ENCODE measurements around the gene UPB1. TPM values are rescaled to one million over a fixed set of nuclear protein-coding genes. Genes with fewer than 3 reads are reported as not detected.

The UPB1 gene
- total and polyA plus RNA-seq, 12 donors, result 0.32 to 3.7 (median 1.0) TPM

DNA sequence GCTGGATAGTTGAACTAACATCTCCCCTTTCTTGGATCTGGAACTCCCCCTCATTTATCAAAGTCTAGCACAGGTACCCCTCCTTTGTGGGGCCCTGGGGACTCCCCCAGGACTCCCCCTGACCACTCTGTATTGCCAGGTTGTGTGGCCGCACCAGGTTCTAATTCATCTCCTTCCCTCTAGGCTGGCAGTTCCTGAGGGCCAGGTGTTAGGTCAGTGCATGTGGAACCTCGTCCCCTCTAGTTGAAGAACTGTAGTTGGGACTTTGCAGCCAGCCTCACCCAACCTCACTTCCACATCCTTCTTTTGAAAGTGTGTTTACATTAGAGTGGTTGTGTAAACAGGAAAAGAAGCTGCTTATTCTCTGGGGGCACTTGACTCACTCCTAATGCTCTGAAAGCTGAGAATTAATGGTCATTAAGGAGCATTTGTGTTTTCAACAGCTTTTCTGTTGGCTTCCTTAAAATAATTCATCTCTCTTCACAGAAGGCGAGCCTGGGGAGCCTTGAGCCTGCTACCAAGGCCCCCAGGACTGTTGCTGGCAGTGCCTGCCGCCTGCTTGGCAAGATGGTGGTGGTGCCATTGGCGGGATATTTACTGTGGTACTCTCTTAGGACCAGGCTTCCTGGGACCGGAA is 11.8 kb downstream of the UPB1 start:
- intact Hi-C loops (cut with DNase I), result loop anchor here in 1 of 10 donors (10.0 kb wide), 1 partner anchor 72 kb away; no protein-coding TSS in a partner anchor
- peak overlapping the region in 2 of 10 donors; percentile 27 to 77 for H3K27ac ChIP-seq
- ATAC-seq, result no peak
- no peaks in the 10 kb centered on the region for H3K27me3 ChIP-seq
- no peaks in the 10 kb centered on the region for H3K36me3 ChIP-seq
- no peak overlapping the region for H3K4me3 ChIP-seq
- H3K9me3 ChIP-seq, result no peaks in the 10 kb centered on the region
- 67 to 80% methylated on average over 6 of the region's 6 CpGs for WGBS, 2 donors
- no peak for TF ChIP-seq CTCF (IDR thresholded peaks at IDR 0.05)
- DNase-seq, result no peak
- H3K4me1 ChIP-seq, result peaks cover 9 to 68% (median 28%) of the 10 kb centered on the region in 9 donors

DNA sequence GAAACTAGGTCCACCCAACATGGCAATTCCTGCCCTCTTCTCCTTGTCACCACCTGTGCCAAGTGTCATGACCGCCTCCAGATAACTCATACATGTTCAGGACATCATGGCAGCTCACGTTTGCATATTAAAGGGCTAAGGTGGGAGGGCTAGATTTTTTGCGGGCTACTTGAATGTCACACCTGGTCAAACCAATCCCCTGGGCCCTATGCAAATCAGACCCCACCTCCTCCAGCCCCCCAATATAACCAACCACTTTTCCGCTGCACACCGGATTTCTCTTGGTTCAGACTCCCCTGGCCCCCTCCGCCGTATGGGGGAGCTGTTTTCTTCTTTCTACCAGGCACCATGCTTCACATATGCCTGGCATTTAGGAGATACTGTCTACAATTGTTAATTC is 12.6 kb downstream of the UPB1 start:
- H3K27me3 ChIP-seq, result no peaks in the 10 kb centered on the region
- H3K27ac ChIP-seq, result peak overlapping the region in 1 of 10 donors; percentile 77
- WGBS, 2 donors, result 84 to 87% methylated on average over 7 of the region's 7 CpGs
- no peaks in the 10 kb centered on the region for H3K9me3 ChIP-seq
- DNase-seq (no peak), ATAC-seq (no peak)
- no peak overlapping the region for H3K4me3 ChIP-seq
- intact Hi-C loops (cut with DNase I), result loop anchor here in 1 of 10 donors (10.0 kb wide), 1 partner anchor 73 kb away; no protein-coding TSS in a partner anchor
- TF ChIP-seq CTCF (IDR thresholded peaks at IDR 0.05), result no peak
- peaks cover 9 to 72% (median 35%) of the 10 kb centered on the region in 9 donors for H3K4me1 ChIP-seq
- no peaks in the 10 kb centered on the region for H3K36me3 ChIP-seq

DNA sequence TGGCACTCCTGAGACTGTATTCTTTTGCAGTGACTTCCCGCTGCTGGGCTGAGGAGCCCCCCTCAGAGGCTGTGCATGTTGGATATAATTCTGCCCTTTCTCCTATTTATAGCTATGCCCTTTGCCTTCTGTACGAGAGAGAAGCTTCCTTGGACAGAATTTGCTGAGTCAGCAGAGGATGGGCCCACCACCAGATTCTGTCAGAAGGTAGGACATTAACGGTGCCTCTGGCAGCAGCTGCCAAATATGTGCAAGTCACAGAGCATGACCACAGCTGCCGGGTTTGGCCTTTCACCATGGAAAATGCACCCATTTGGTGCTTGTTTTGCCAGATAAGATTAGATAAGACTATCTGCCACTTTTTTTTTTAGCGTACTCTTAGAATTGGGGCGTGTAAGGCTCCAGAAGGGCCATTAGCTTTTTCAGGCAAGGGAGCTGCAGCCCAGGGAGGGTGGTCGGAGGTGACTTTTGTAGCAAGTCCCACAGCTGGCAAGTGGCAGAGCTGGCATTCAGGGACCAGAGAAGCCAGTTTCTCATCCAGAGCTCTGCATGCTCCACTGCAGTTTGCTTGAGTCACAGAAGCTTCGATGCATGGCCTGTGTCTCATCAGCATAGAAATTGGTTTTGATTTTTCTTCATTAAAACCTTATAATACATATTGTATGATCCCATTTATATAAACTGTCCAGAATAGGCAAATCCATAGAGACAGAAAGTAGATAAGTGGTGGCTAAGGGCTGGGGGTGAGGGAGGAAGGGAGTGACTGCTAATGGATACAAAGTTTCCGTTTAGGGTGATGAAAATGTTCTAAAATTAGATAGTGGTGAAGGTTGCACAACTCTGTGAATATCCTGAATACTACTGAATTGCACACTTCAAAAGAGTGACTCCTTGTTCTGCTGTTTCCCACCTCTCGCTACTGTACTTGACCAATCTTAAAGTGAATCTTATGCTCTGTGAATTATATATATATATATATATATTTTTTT is 15.8 kb downstream of the UPB1 start:
- no peaks in the 10 kb centered on the region for H3K9me3 ChIP-seq
- TF ChIP-seq CTCF (IDR thresholded peaks at IDR 0.05), result no peak
- intact Hi-C loops (cut with DNase I), result loop anchor here in 1 of 10 donors (10.0 kb wide), 1 partner anchor 246 kb away; no protein-coding TSS in a partner anchor
- WGBS, 2 donors, result 23 to 32% methylated on average over 10 of the region's 10 CpGs
- ATAC-seq, result peak in 7 of 8 donors; percentile 67 to 86 (median 80)
- H3K4me3 ChIP-seq, result no peak overlapping the region
- no peak for DNase-seq
- H3K27ac ChIP-seq, result peak overlapping the region in 5 of 10 donors; percentile 6 to 56 (median 40)
- H3K36me3 ChIP-seq, result no peaks in the 10 kb centered on the region
- H3K4me1 ChIP-seq, result peaks cover 9 to 49% (median 33%) of the 10 kb centered on the region in 9 donors
- no peaks in the 10 kb centered on the region for H3K27me3 ChIP-seq

GRCh38 chr22:24512043-24512442 is 16.9 kb downstream of the UPB1 start:
- H3K27me3 ChIP-seq, result no peaks in the 10 kb centered on the region
- peak overlapping the region in 1 of 10 donors; percentile 36 for H3K27ac ChIP-seq

More at GRCh38 chr22:24512043-24512442, 16.9 kb downstream of the UPB1 start:
- no peak for DNase-seq
- H3K9me3 ChIP-seq, result no peaks in the 10 kb centered on the region
- no peak overlapping the region for H3K4me3 ChIP-seq
- intact Hi-C loops (cut with DNase I), result loop anchor here in 1 of 10 donors (10.0 kb wide), 1 partner anchor 247 kb away; no protein-coding TSS in a partner anchor
- no peak for TF ChIP-seq CTCF (IDR thresholded peaks at IDR 0.05)
- ATAC-seq, result peak in 1 of 8 donors; percentile 51
- H3K36me3 ChIP-seq, result no peaks in the 10 kb centered on the region
- WGBS, 2 donors, result 57 to 60% methylated on average over 3 of the region's 3 CpGs
- peaks cover 9 to 46% (median 32%) of the 10 kb centered on the region in 9 donors for H3K4me1 ChIP-seq

All from heart right ventricle (tissue), 16 donors.